Lung microvascular endothelial cell (primary cell): ENCODE measurements around the gene PLXDC2. TPM values are rescaled to one million over a fixed set of nuclear protein-coding genes. Genes with fewer than 3 reads are reported as not detected.

Experiments used
- DNase-seq, 2 donors: peaks; one replicate each; pipeline versions ENCODE4 v3.0.0 to v3.0.0-alpha.2; 2010; ENCODE audit warnings: low read depth in 2 of 2
- total RNA-seq: library from RNA; depleted of rRNA; stranded (reverse); fragments of >200 nt; gene quantifications from 2 replicates; pipeline ENCODE4 v1.2.1, GENCODE V29; 2014

Gene PLXDC2
- total RNA-seq, 1 donor from 2014 or later: 9.1 TPM

GRCh38 chr10:20105931-20106330 lies 289.7 kb downstream of the PLXDC2 start:
- no peak for DNase-seq

GRCh38 chr10:20108021-20108420 lies 291.8 kb downstream of the PLXDC2 start:
- no peak for DNase-seq

GRCh38 chr10:20109613-20110012 lies 293.4 kb downstream of the PLXDC2 start:
- DNase-seq: no peak

- DNase-seq: no peak
These were observed 294.2 kb downstream of the PLXDC2 start for GRCh38 chr10:20110125-20111100.

- no peak for DNase-seq
These were observed 297.9 kb downstream of the PLXDC2 start for GRCh38 chr10:20114179-20114578.

- no peak for DNase-seq
These were observed 299.7 kb downstream of the PLXDC2 start for GRCh38 chr10:20115894-20116293.

- DNase-seq: no peak
These were observed 301.2 kb downstream of the PLXDC2 start for GRCh38 chr10:20117471-20117870.

- no peak for DNase-seq
These were observed 301.9 kb downstream of the PLXDC2 start for GRCh38 chr10:20118119-20118518.

- DNase-seq: no peak
These were observed 312.6 kb downstream of the PLXDC2 start for GRCh38 chr10:20128811-20129210.

GRCh38 chr10:20132816-20133215 lies 316.6 kb downstream of the PLXDC2 start:
- DNase-seq: no peak

- DNase-seq: no peak
These were observed 317.5 kb downstream of the PLXDC2 start for GRCh38 chr10:20133669-20134189.

- DNase-seq: no peak
These were observed 326.1 kb downstream of the PLXDC2 start for GRCh38 chr10:20142311-20142710.

- no peak for DNase-seq
These were observed 328.0 kb downstream of the PLXDC2 start for GRCh38 chr10:20144268-20144667.

GRCh38 chr10:20146004-20146403 lies 329.8 kb downstream of the PLXDC2 start:
- DNase-seq: no peak

- DNase-seq: no peak
These were observed 331.5 kb downstream of the PLXDC2 start for GRCh38 chr10:20147684-20148083.

- no peak for DNase-seq
These were observed 340.3 kb downstream of the PLXDC2 start for GRCh38 chr10:20156511-20156910.

- no peak for DNase-seq
These were observed 341.1 kb downstream of the PLXDC2 start for GRCh38 chr10:20157314-20157713.

GRCh38 chr10:20158086-20158485 lies 341.9 kb downstream of the PLXDC2 start:
- DNase-seq: no peak

GRCh38 chr10:20162123-20162522 lies 345.9 kb downstream of the PLXDC2 start:
- no peak for DNase-seq

- DNase-seq: no peak
These were observed 350.0 kb downstream of the PLXDC2 start for GRCh38 chr10:20166096-20166675.

- DNase-seq: no peak
These were observed 354.4 kb downstream of the PLXDC2 start for GRCh38 chr10:20170661-20171060.

- no peak for DNase-seq
These were observed 356.8 kb downstream of the PLXDC2 start for GRCh38 chr10:20173046-20173445.

GRCh38 chr10:20175719-20176118 lies 359.5 kb downstream of the PLXDC2 start:
- no peak for DNase-seq
